Subcutaneous adipose tissue (tissue), 4 donors: ENCODE measurements around the gene MAP7D2. TPM values are rescaled to one million over a fixed set of nuclear protein-coding genes. Genes with fewer than 3 reads are reported as not detected.

Experiments used
- CTCF ChIP-seq: fragments of 450-650 bp; IDR thresholded peaks from one replicate; pipeline ENCODE4 v1.5.1; 2016; ENCODE audit warnings: low read depth, mild to moderate bottlenecking, control low read depth, antibody characterized with exemption, moderate library complexity
- total RNA-seq, 4 donors: library from RNA; depleted of rRNA; stranded (reverse); fragments of >200 nt; gene quantifications; one replicate each; pipeline ENCODE4 v1.1.0, GENCODE V29; 2016

Gene MAP7D2
- total RNA-seq, 4 donors from 2014 or later: 0.33 to 0.44 (median 0.36) TPM

DNA sequence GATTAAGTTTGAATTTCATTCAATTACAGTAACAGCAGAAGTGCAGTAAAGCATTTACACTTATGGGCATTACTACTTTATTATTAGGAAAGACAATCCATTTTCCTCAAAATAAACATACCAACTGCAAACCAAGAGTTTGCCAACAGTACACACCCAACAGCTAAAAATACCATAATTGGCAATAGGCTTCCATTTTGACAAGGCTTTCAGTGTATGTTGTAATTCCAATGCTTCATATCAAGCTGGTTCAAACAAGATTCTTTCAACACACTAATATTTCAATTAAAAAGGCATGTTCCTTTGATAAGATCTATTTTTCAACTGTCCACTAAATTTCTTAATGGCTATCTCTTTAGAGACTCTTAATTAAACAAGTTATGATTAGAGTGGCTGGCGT is 12.8 kb upstream of the MAP7D2 start:
- TF ChIP-seq CTCF: no peak

- TF ChIP-seq CTCF: no peak
Observed at GRCh38 chrX:20128670-20129069, 12.0 kb upstream of the MAP7D2 start.

DNA sequence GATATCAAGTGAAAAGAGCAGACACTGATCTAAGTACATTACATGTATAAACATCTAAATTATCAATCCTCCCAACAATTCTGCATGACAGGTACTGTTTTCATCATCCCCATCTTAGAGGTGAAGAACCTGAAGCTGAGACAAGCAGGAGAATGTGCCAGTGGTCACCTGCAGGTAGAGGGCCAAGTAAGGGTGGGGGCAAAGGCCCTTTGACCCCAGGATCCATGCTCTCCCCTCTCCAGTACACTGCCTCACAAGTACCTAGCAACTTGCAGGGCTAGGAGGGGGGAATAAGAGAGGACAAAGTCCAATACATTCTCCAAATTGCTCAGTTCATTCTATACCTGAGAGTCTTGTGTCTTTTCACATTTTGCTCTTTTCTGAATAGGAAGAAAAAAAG is 8.3 kb upstream of the MAP7D2 start:
- TF ChIP-seq CTCF: no peak

GRCh38 chrX:20118065-20118824 is 1.5 kb upstream of the MAP7D2 start:
- TF ChIP-seq CTCF: no peak

DNA sequence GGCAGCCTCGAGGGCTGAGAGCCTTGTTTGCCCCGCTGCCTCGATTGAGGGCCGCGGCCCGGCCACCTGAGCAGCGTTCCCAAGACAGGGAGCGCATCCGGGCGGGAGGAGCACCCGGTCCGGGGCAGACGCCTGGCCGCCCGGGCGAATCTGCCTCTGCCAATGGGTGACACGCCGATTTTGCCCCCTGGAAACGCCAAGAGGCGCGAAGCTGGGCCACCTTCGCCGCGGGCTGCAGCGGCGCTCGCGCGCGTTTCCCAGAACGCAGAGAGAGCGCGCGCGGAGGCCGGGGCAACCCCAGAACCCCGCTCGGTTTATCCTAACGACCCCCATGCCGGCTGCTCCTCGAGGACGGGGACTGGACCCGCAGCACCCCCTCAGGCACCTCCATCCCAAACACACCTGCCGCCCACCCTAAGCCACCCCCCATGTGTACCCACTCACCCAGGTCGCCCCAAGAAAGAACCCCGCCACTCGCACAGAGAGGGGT is 575 bp downstream of the MAP7D2 start:
- no peak for TF ChIP-seq CTCF

GRCh38 chrX:20112022-20112774 is 4.5 kb downstream of the MAP7D2 start:
- no peak for TF ChIP-seq CTCF

DNA sequence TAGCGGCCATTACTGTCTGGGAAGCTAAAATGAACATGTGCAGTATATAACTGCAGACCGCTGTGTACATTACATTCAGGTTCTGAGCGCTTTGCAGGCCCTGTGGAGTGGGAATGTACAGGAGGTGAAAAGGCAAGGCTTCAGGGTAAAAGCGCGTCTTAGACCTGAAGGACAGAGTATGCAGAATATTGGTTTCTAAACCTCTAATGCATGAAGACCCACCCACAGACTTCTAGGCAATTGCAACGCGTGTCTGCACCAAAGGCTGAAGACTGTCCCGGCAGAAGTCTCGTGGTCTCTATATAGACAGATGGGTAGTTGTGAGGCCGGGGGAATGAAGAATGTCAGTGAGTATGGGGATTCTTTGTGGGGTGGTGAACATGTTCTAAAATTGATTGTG is 5.4 kb downstream of the MAP7D2 start:
- TF ChIP-seq CTCF: no peak
